Measurements from ENCODE around the gene ITGB2.
"Not testable (repeated sequence)": the region's sequence is repeated elsewhere in the genome, so short reads cannot be mapped to it uniquely, and the experiment has no call there.

The ITGB2 gene

DNA sequence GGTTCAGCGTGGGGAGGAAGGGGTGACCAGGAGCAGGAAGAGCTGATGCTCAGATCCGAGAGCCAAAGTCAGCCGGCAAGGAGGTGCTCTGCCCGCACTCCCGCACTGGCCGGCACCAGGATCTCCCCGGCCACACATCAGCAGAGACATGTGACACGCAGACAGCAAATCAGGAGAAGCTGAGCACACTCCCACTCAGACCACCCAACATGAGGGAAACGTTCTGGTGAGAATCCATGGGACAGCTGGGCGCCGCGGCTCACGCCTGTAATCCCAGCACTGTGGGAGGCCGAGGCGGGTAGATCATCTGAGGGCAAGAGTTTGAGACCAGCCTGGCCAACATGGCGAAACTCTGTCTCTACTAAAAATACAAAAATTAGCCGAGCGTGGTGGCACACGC lies 28.6 kb downstream of the ITGB2 start:
- H3K4me3 ChIP-seq: no peak overlapping the region
- no peak overlapping the region for H3K27ac ChIP-seq

DNA sequence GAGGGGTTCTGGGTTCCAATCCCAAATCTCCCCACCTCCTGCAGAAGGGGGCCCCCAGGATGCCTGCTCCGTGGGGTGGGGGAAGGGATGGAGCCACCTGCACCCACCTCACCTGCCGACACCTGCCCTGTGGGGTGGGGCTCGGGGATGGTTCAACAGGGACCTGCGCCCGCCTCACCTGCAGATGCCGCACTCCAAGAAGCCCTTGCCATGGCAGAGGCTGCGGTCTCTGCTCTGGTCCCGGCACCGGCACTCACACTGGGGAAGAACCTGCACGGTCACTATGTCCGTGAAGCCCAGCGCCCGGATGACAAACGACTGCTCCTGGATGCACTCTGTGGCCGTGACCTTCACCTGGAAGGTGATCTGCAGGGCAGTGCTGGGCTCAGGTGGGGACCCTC lies 29.1 kb downstream of the ITGB2 start:
- H3K27ac ChIP-seq: no peak overlapping the region

DNA sequence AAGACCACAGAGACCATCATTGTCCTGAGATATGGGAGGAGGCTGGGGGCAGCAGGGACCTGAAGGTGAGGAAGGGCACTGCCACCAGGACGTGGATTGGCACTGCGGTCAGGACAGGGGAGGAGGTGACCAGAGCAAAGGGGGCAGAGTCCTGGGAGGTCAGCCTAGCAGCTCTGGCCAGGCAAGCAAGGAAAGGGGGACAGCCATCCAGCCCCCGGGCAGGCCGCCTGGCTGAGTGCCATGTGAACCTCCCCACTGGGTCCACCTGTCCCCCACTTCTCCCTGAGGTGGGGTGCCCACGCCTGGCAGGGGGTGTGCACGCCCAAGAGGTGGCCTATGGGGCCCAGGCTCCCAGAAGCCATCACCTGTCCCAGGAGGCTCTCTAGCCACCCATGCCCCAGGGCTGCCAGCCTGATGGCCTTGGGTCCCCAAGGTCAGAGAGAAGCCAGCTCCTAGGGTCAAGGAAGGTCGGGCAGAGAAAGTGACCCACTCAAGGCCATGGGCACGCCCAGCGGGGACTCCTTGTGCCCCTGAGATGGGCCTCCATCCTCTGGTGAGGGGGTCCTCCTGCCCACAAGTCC lies 29.6 kb downstream of the ITGB2 start:
- H3K27ac ChIP-seq: no peak overlapping the region
- no peak overlapping the region for H3K4me3 ChIP-seq

More for the DNA sequence above, 29.1 kb downstream of the ITGB2 start:
- H3K4me3 ChIP-seq: no peak overlapping the region

DNA sequence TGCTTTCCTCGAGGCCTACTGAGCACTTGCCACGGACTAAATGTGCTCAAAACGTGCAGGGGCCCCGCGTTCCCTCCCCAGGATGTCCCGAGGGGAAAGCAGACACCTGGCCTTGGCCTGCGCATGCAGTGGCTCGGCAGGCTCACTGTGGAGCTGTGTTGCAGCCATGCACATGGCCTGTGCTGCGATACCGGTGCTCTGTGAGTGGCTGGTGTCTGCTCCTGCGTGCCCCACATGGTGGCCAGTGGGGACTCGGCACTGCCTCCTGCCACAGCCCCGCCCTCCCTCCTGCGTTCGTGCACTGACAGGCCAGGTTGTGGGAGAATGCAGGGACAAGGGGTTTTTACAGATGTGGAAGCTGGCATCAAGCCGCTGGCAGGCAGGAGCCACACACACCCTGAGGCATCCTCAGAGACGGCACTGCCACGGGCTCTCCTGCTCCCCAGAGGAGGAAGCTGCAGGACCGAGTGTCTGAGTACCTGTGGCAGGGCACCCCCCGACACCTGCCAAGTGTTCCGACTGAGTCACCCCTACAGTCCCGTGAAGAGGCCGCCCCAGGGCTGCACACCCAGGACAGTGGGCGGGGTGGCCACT lies 30.3 kb downstream of the ITGB2 start:
- no peak overlapping the region for H3K27ac ChIP-seq
- H3K4me3 ChIP-seq: no peak overlapping the region

DNA sequence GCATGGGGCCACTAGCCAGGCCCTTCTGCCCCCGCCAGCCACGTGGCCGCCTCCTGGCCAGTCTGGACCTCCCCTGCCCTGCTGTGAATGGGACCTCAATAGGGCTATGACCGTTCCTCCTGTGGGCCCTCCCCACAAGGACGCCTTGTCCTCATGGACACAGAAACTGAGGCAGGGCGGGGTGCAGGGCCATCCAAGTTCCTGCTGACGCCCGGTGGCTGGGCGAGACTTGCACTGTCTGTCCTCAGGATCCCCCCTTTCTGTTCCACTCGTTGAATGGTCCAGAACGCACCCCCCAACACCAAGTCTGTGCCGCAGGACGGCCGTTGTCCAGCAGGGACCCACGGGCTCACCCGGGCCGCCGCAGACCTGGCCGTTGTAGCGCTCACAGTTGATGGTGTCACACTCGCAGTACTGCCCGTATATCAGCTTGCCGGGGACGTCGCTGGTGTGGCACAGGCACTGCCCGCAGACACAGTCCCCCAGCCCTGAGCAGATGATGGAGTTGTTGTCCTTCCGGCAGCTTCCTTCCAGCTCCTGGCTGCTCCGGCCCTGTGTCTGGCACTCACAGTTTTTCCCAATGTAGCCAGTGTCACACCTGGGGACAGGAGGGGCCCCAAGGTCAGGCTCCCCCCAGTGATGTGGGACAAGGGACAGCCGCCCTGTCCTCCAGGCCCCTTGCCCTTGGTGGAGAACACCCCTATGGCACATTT lies 30.9 kb downstream of the ITGB2 start:
- no peak overlapping the region for H3K27ac ChIP-seq

DNA sequence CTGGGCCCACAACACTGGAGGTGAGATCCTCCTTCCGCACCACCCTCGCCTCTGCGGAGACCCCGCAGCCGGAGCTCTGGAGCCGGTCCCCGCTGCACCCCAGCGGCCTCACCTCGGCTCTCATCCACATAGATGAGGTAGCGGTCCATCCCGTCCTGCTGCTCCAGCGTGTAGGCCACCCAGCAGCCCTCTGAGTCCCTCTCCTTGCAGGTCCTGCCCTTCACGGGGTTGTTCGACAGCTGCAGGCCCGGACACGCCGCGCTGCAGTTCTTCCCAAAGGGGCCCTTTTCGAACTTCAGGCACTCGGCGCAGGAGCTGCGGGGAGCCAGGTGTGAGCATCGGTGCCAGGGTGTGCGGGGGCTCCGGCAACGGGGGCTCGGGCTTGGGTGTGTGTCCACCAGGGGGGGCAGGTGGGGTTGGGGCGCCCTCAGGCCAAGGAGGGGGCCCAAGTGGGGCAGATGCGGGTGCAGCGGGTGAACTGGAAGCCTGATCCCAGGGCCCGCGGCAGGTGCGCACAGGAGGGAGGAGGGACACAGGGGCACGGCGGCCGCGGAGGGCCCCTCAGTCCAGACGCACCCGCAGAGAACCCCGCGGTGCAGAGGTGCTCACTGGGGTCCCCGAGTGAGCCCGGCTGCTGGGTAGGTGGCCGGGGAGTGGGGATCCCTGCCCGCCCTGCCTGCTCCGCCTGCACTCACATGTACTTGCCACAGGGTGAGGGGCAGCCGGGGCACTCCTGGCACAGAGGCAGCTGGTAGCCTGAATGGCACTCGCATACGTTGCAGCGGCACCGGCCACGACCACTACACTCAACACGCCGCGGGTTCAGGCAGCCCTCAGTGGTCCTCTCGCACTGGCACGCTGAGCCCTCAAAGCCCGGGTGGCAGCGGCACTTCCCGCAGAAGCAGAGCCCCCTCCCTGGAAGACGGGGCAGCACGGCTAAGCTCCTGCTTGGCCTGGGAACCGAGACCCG lies 31.8 kb downstream of the ITGB2 start:
- Histone ChIP-seq H3K4me3 (no peak overlapping the region), H3K27ac (no peak overlapping the region)

More for the DNA sequence above, 30.9 kb downstream of the ITGB2 start:
- no peak overlapping the region for H3K4me3 ChIP-seq

DNA sequence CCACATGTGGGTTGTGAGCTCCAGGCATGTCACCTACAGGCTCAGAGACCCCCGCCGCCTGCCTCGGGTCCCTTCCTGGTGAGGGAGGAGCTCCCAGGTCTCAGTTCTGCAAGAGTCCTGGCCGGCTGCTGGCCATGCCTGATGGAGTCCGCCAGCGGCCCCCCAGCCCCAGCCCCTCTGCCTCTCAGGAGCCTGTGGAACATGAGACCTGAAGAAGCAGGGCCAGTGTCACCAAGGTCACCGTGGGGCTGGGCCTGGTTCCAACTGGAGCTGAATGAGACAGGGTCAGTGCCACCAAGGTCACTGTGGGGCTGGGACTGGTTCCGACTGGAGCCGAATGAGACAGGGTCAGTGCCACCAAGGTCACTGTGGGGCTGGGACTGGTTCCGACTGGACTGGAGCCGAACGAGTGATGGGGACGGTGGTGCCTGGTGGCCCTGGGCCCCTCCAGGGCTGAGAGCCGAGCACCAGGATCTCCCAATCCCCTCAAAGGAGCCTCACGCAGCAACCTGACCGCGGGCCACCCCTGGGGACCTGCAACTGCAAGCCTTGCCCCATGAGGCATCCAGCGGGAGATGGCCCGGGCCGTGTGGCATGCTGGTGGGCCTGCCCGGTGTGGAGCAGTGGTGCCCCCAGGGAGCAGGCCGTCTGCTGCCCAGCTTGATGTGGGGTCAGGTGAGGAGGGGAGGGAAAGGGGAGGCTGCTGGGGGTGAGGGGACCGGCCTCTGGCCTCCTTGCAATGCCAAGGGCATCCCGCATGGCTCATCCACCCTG lies 32.7 kb downstream of the ITGB2 start:
- Histone ChIP-seq H3K27ac (no peak overlapping the region), H3K4me3 (no peak overlapping the region)

DNA sequence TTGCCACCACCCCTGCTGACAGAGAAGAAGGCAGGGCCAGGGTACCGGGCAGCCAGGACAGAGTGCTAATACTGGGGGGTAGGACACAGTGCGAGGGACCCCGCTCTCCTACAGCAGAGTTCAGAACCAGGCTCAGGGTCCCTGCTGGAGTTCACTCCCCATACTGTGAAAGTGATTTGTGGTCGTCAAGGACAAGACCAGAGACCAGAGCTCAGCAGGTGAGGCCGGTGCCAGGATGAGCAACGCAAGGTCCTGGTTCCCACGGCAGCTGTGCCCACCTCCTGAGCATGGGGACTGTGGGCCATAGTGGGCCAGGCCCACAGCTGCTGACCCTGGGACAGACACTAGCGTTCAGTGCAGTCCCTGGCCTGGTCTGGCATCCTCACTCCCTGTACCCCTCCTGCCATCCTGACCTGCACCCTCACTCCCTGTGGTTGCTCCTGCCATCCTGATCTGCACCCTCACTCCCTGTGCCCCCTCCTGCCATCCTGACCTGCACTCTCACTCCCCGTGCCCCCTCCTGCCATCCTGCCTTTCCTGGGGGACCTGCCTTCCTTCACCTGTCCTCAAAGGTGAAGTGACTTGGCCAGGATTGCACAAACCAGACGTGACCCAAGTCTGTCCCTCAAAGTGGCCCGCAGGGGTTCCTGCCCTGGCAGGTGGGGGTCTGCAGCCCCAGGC lies 33.4 kb downstream of the ITGB2 start:
- Histone ChIP-seq H3K4me3 (no peak overlapping the region), H3K27ac (no peak overlapping the region)

DNA sequence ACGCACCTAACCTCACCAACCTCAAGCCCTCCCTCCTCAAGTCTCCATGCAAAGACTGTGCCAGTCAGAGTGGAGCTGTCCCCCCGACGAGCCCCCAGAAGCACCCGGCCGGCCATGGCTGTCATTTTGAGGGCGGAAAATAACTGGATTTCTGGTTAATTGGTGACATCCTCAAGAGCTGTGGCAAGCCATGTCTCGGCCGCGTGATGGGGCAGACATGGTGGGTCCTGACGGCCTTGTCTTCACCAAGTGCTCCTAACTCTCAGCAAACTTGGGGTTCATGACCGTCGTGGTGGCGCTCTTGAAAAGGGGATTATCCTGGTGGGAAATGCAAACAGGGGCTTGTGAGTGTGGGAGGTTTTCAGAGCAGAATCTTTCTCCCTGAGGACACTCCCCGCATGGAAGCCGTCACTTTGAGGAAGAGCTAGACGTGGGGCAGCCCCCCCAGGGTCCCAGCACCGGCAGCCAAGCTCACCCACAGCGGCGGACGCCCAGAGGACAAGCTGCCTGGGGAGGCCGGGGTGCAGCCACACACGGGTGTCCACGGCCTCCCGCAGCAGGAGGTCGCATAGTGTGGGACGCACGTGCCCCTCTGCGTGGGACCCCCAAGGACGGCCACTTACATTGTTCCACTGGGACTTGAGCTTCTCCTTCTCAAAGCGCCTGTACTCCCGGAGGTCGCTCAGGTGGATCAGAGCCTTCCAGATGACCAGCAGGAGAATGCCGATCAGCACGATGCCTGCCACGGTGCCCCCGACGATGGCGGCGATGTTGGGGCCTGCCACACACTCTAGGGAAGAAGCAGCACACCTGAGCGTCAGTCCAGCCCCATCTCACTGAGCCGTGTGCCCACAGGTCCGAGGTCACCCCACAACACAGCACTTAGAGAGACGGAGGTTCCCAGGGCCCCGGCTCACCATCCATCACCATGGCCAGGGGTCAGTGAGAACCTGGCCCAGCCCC lies 34.3 kb downstream of the ITGB2 start:
- H3K27ac ChIP-seq: no peak overlapping the region
- no peak overlapping the region for H3K4me3 ChIP-seq

DNA sequence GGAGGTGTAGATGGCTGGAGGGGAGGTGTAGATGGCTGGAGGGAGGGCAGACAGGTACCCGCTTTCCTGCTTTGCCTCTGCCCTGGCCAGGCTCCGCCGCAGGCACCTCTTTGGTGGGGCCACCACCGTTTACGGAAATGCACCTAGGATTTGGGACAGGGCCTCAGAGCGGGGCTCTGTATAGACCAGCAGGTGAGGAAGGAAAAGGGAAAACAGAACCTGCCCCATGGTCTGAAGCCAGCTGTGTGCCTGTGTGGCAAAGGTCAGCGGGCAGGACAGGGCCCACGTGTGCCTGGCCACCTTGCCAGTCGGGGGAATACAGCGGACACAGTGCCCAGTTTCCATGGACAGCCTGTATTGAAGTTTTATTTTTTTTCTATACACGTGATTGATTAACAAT lies 35.1 kb downstream of the ITGB2 start:
- Histone ChIP-seq H3K4me3 (no peak overlapping the region), H3K27ac (no peak overlapping the region)

DNA sequence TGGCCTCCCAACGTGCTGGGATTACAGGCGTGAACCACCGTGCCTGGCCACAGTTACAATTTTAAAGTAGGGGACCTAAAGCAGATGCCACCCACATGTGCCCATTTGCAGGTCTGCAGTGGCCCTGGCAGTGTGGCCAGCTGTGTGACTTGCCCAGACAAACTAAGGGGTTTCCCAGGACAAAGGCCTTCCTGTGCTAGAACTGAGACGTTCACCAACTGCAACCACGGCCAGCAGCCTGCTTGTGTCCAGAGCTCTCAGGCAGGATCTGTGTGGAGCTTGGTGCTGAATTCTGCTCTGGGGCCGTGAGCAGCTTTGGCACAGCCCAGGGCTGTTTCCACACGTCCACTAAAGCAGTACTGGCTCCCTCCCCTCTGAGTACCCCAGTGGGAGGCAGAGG lies 36.6 kb downstream of the ITGB2 start:
- no peak overlapping the region for H3K4me3 ChIP-seq
- H3K27ac ChIP-seq: peak overlapping the region in 1 of 21 experiments; percentile 35

DNA sequence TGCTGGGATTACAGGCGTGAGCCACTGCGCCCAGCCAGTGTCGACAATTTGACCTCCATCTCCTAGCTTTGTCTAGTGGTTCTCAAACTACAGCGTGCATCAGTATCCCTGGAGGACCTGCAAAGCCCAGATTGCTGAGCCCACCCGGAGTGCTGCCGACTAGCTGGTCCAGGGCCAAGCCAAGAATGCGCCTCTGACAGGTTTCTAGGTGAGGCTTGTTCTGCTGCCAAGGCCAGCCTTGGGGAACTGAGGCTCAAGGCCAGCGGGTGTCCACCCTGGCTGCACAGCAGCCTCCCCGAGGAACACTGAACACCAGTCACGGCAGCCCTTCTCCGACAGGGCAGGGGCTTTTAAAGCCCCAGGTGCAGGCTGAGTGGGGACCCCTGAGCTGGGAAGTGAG lies 37.4 kb downstream of the ITGB2 start:
- no peak overlapping the region for H3K4me3 ChIP-seq
- peak overlapping the region in 1 of 21 experiments; percentile 84 for H3K27ac ChIP-seq

DNA sequence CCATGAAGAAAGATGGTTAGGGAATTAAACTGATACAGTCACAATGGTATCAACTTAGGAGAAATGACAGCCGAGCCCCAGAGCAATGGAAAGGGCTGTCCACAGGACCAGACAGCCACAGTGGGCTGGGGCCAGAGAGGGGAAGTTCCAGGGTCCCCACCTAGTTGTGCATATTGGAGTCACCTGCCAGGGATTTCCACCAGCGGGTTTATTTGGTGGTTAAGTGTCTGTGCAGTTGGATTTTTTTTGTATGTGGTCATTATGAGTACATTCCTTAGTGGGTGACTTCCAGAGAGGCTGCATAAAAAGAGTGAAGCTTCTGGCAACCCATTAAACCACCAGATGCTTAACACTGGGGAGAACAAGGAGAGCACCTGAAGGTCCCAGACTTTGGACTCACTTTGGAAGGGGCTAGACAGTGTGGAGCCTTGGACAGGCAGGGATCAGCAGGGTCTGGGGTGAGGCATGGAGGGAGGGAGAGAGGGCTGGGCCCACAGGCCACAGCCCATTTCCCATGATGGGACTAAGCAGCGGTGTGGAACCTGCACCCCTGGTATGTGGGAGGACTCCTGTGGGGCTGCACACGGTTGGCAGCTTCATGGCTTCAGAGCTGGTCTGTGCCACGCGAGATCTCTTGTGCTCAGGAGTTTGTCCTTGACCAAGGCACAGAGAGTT lies 39.4 kb downstream of the ITGB2 start:
- Histone ChIP-seq H3K4me3 (no peak overlapping the region), H3K27ac (peak overlapping the region in 15 of 21 experiments; percentile 3 to 84 (median 67))

DNA sequence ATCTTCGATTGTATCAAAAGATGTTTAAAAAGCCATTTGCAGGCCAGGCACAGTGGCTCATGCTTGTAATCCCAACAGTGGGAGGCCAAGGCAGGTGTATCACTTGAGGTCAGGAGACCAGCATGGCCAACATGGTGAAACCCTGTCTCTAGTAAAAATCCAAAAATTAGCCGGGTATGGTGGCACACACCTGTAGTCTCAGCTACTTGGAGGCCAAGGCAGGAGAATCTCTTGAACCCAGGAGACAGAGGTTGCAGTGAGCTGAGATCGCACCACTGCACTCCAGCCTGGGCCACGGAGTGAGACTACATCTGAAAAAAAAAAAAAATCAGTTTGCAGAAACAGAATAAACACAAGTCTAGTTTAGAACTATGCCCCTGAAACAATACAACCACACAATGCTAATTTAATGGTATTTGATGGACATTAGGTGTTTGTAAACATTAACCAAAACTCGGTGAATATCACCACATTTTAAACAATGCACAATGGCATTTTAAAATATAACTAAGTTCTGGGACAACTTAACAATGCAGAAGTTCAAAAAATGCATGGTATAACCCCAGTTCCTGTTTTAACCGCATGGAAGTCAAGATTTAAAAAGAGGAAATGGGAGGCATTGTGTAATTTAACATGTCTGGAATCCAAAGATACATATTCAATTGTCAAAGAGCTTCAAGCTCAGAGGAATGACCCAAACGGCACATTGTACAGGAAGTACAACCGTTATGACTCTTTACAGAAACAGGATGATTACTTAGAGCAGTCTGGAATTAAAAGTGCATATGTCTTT lies 40.1 kb downstream of the ITGB2 start:
- peak overlapping the region in 14 of 21 experiments; percentile 3 to 84 (median 68) for H3K27ac ChIP-seq
- no peak overlapping the region for H3K4me3 ChIP-seq

DNA sequence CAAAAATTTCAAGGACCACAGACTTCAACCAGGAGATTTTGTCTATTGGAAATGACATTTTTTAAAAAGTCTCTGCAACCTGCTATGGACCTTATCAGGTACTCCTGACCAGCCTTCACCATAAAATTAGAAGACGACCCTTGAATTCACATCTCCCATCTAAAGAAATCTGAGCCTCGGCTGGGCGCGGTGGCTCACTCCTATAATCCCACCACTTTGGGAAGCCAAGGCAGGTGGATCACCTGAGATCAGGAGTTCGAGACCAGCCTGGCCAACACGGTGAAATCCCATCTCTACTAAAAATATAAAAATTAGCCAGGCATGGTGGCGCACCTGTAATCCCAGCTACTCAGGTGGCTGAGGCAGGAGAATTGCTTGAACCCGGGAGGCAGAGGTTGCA lies 41.5 kb downstream of the ITGB2 start:
- H3K27ac ChIP-seq: peak overlapping the region in 9 of 21 experiments; percentile 7 to 84 (median 61)
- not testable (repeated sequence) for H3K4me3 ChIP-seq

Measured in skin epidermis (tissue), 12 donors.